Measurements from ENCODE around the gene SFT2D3. TPM values are rescaled to one million over a fixed set of nuclear protein-coding genes. Genes with fewer than 3 reads are reported as not detected.

The SFT2D3 gene
- total and polyA plus RNA-seq, 2 of the 8 experiments (the other 6 are each of a cell fraction or from before 2014, with no cell fraction given), result 7.3 to 10.3 TPM

DNA sequence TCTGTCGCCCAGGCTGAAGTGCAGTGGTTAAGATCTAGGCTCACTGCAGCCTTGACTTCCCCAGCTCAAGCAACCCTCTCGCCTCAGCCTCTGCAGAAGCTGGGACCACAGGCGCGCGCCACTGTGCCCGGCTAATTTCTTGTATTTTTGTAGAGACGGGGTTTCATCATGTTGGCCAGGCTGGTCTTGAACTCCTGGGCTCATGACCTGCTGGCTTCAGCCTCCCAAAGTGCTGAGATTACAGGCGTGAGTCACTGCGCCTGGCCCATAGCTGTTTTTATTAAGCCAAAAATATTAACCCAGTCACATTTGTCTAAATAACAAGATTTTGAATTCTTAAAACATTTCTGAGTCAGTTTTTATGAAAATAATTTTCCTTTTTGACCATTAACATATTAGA lies 6.3 kb upstream of the SFT2D3 start:
- no peak overlapping the region for H3K56ac ChIP-seq (replicated peaks; ENCODE audit: insufficient read length, low read depth, low read length)
- CTCF ChIA-PET (ENCODE audit: partially characterized antibody), result interaction anchor here (0.7 to 5.6 kb wide), 11 partner anchors 13 to 169 kb away, joined by 3 to 40 read pairs (median 5); no protein-coding TSS in a partner anchor
- TF ChIP-seq SUZ12 (IDR thresholded peaks at IDR 0.05; ENCODE audit: low read length) (no peak), KDM5A (IDR thresholded peaks at IDR 0.05; ENCODE audit: low read length) (no peak), SP1 (IDR thresholded peaks at IDR 0.05; ENCODE audit: low read depth, low read length) (no peak), JUN (IDR thresholded peaks at IDR 0.05; ENCODE audit: low read depth, low read length) (no peak), SP2 (IDR thresholded peaks at IDR 0.05; ENCODE audit: low read length) (no peak), CTBP2 (IDR thresholded peaks at IDR 0.05; ENCODE audit: borderline replicate concordance, insufficient read depth, insufficient read length, low read length) (no peak), RBBP5 (IDR thresholded peaks at IDR 0.05; ENCODE audit: borderline replicate concordance, low read depth, low read length) (no peak), MAFK (IDR thresholded peaks at IDR 0.05; ENCODE audit: low read depth, low read length) (no peak), POU5F1 (IDR thresholded peaks at IDR 0.05; ENCODE audit: low read depth, low read length) (no peak), E2F6 (IDR thresholded peaks at IDR 0.05) (no peak)
- TF ChIP-seq, protein P1, sequence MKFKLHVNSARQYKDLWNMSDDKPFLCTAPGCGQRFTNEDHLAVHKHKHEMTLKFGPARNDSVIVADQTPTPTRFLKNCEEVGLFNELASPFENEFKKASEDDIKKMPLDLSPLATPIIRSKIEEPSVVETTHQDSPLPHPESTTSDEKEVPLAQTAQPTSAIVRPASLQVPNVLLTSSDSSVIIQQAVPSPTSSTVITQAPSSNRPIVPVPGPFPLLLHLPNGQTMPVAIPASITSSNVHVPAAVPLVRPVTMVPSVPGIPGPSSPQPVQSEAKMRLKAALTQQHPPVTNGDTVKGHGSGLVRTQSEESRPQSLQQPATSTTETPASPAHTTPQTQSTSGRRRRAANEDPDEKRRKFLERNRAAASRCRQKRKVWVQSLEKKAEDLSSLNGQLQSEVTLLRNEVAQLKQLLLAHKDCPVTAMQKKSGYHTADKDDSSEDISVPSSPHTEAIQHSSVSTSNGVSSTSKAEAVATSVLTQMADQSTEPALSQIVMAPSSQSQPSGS (IDR thresholded peaks at IDR 0.05; ENCODE audit: low read length), result no peak

More for the DNA sequence above, 6.3 kb upstream of the SFT2D3 start:
- Histone ChIP-seq H3K14ac (ENCODE audit: insufficient read length) (no peak overlapping the region), H4K91ac (replicated peaks; ENCODE audit: insufficient read length, low read length) (no peak overlapping the region), H3K23me2 (ENCODE audit: low read depth, low read length) (no peaks in the 10 kb centered on the region), H4K8ac (ENCODE audit: extremely low read depth, insufficient read depth, low read length) (no peak overlapping the region), H4K5ac (ENCODE audit: insufficient read length, low read depth, low read length) (no peak overlapping the region), H3K4me3 (ENCODE audit: extremely low read depth in 1 of 4, insufficient read depth in 2 of 4, low read depth in 3 of 4, low read length in 4 of 4) (peak overlapping the region in 1 of 4 experiments; percentile 58; a peak in 2 of 8 replicates), H3K18ac (ENCODE audit: extremely low read depth, low read length) (no peak overlapping the region), H2BK12ac (ENCODE audit: low read depth, low read length) (no peak overlapping the region), H3K9me3 (ENCODE audit: insufficient read depth in 2 of 2, low read depth in 1 of 2, low read length in 1 of 2) (peaks cover 12 to 13% of the 10 kb centered on the region in 2 experiments), H2AFZ (ENCODE audit: low read length) (no peak overlapping the region), H2BK120ac (replicated peaks; ENCODE audit: low read depth, low read length) (no peak overlapping the region), H2BK20ac (ENCODE audit: low read length) (no peak overlapping the region), H3K79me2 (ENCODE audit: control insufficient read depth in 1 of 2, insufficient read depth in 2 of 2, low read length in 2 of 2) (no peaks in the 10 kb centered on the region), H3K27me3 (replicated peaks in 1 of 4; ENCODE audit: control insufficient read depth in 3 of 4, extremely low read depth in 1 of 4, insufficient read depth in 3 of 4, low read length in 3 of 4) (peaks cover 0 to 8% (median 5%) of the 10 kb centered on the region in 4 experiments; a peak in 3 of 7 replicates), H3K27ac (ENCODE audit: low read depth, low read length) (no peak overlapping the region), H3K4ac (replicated peaks; ENCODE audit: insufficient read length, low read depth, low read length) (no peak overlapping the region), H3K79me1 (ENCODE audit: low read depth, low read length) (no peaks in the 10 kb centered on the region), H2AK5ac (ENCODE audit: low read depth, low read length) (no peak overlapping the region), H3K23ac (ENCODE audit: insufficient read length) (no peak overlapping the region), H2BK15ac (ENCODE audit: low read length) (no peak overlapping the region), H3K4me1 (replicated peaks in 1 of 4; ENCODE audit: control insufficient read depth in 3 of 4, insufficient read depth in 4 of 4, low read length in 3 of 4) (no peaks in the 10 kb centered on the region), H2BK5ac (ENCODE audit: low read depth, low read length) (no peak overlapping the region), H4K20me1 (replicated peaks in 1 of 2; ENCODE audit: control insufficient read depth in 1 of 2, insufficient read depth in 2 of 2, low read length in 2 of 2) (no peaks in the 10 kb centered on the region), H3K4me2 (ENCODE audit: insufficient read depth in 1 of 2, low read depth in 2 of 2, low read length in 2 of 2) (peak overlapping the region; percentile 47 to 72; a peak in 1 of 4 replicates), H3K36me3 (ENCODE audit: control insufficient read depth in 2 of 4, insufficient read depth in 4 of 4, low read length in 3 of 4) (no peaks in the 10 kb centered on the region), H3K9ac (replicated peaks in 1 of 4; ENCODE audit: extremely low read depth in 1 of 4, low read depth in 3 of 4, low read length in 3 of 4) (no peak overlapping the region)
- 87% methylated on average over 8 of the region's 9 CpGs; no CpG with 5 or more reads in 1 of the 2 experiments for WGBS, 2 experiments (ENCODE audit: extremely low coverage in 1 of 2, insufficient coverage in 1 of 2, insufficient read length in 1 of 2, insufficient replicate concordance in 2 of 2, low coverage in 1 of 2, low lambda C conversion rate in 2 of 2, missing lambda C conversion rate in 1 of 2)
- POLR2A ChIA-PET (ENCODE audit: partially characterized antibody), result interaction anchor here (1.0 kb wide), 1 partner anchor 8 kb away, joined by 3 read pairs; no protein-coding TSS in a partner anchor
- FAIRE-seq (no peak), DNase-seq (ENCODE audit: low read depth in 1 of 2, low spot score in 2 of 2) (no peak)

Data from H1 (cell line).